GM12878 (cell line): Measurements from ENCODE around the gene NAA10. TPM values are rescaled to one million over a fixed set of nuclear protein-coding genes. Genes with fewer than 3 reads are reported as not detected.
A peak's percentile ranks its signal among the peaks of the same experiment; 100 is the strongest.

Source experiments
- CBX3 ChIP-seq: fragments of 200-600 bp; sonication (generic); IDR thresholded peaks from 2 replicates; pipeline ENCODE4 v1.6.1; 2016; ENCODE audit warnings: low read depth, borderline replicate concordance
- CREM ChIP-seq: IDR thresholded peaks from 2 replicates; pipeline ENCODE4 v1.6.1; 2014; ENCODE audit warnings: antibody characterized with exemption, low read depth
- EGR1 ChIP-seq, 2 experiments: IDR thresholded peaks; 1 replicate in 1 of 2; 2 replicates in 1 of 2; pipeline ENCODE4 v1.6.1; 2011 to 2012; ENCODE audit warnings: low read depth in 2 of 2, low read length in 2 of 2, borderline replicate concordance in 1 of 2, mild to moderate bottlenecking in 1 of 2, moderate library complexity in 1 of 2
- ETV6 ChIP-seq, 2 experiments: fragments of 450-650 bp in 1 of 2; IDR thresholded peaks in 1 of 2; conservative IDR thresholded peaks in 1 of 2; 2 replicates each; pipeline ENCODE4 v1.6.1; 2014; ENCODE audit warnings: antibody characterized with exemption in 1 of 2, borderline replicate concordance in 1 of 2, low read depth in 1 of 2, mild to moderate bottlenecking in 1 of 2, moderate library complexity in 1 of 2
- GABPA ChIP-seq: IDR thresholded peaks from 2 replicates; pipeline ENCODE4 v1.6.1; 2014; ENCODE audit warnings: antibody characterized with exemption, low read depth, mild to moderate bottlenecking, inconsistent platforms
- GATAD2B ChIP-seq: fragments of 450-650 bp; conservative IDR thresholded peaks from 2 replicates; pipeline ENCODE4 v1.6.1; 2017; ENCODE audit warnings: low read depth, mild to moderate bottlenecking, moderate library complexity
- HDAC6 ChIP-seq: fragments of 200-600 bp; sonication (generic); IDR thresholded peaks from one replicate; pipeline ENCODE4 v1.8.0; 2017; ENCODE audit warnings: antibody characterized with exemption; ENCODE audit not compliant: unreplicated experiment
- MEF2B ChIP-seq: fragments of 450-650 bp; IDR thresholded peaks from 2 replicates; pipeline ENCODE4 v1.6.1; 2018; ENCODE audit warnings: mild to moderate bottlenecking, moderate library complexity; ENCODE audit not compliant: partially characterized antibody, poor library complexity, severe bottlenecking
- NFXL1 ChIP-seq: fragments of 450-650 bp; IDR thresholded peaks from 2 replicates; pipeline ENCODE4 v1.6.1; 2017; ENCODE audit warnings: antibody characterized with exemption, mild to moderate bottlenecking, borderline replicate concordance
- NRF1 ChIP-seq: conservative IDR thresholded peaks from 2 replicates; pipeline ENCODE4 v1.6.1; 2011; ENCODE audit warnings: mild to moderate bottlenecking, low read depth, low read length, improper control_type of control experiment
- PAX5 ChIP-seq: IDR thresholded peaks from 2 replicates; pipeline ENCODE4 v1.6.1; 2011; ENCODE audit warnings: low read depth, low read length, borderline replicate concordance
- RAD51 ChIP-seq: fragments of 450-650 bp; IDR thresholded peaks from 2 replicates; pipeline ENCODE4 v1.6.1; 2016; ENCODE audit warnings: moderate library complexity, mild to moderate bottlenecking, inconsistent platforms
- RUNX3 ChIP-seq: IDR thresholded peaks from 2 replicates; pipeline ENCODE4 v1.6.1; 2012; ENCODE audit warnings: low read length, inconsistent platforms
- SIX5 ChIP-seq: IDR thresholded peaks from 2 replicates; pipeline ENCODE4 v1.6.1; 2011; ENCODE audit warnings: mild to moderate bottlenecking, low read depth, low read length, moderate library complexity; ENCODE audit not compliant: severe bottlenecking
- SMARCA5 ChIP-seq: fragments of 450-650 bp; IDR thresholded peaks from 2 replicates; pipeline ENCODE4 v1.6.1; 2017; ENCODE audit warnings: mild to moderate bottlenecking
- SRF ChIP-seq, 2 experiments: IDR thresholded peaks; 2 replicates each; pipeline ENCODE4 v1.6.1; 2011; ENCODE audit warnings: low read depth in 2 of 2, low read length in 2 of 2, mild to moderate bottlenecking in 1 of 2, moderate library complexity in 1 of 2
- SUPT20H ChIP-seq: IDR thresholded peaks from 2 replicates; pipeline ENCODE4 v1.6.1; 2011; ENCODE audit warnings: low read depth, mild to moderate bottlenecking, low read length, moderate library complexity, borderline replicate concordance; ENCODE audit not compliant: control insufficient read depth
- WRNIP1 ChIP-seq: IDR thresholded peaks from 2 replicates; pipeline ENCODE4 v1.6.1; 2011; ENCODE audit warnings: low read depth, low read length, improper control_type of control experiment, borderline replicate concordance
- ZNF384 ChIP-seq: IDR thresholded peaks from 2 replicates; pipeline ENCODE4 v1.6.1; 2012; ENCODE audit warnings: low read depth, mild to moderate bottlenecking, low read length, improper control_type of control experiment, borderline replicate concordance
- ZSCAN29 ChIP-seq: fragments of 450-650 bp; IDR thresholded peaks from 2 replicates; pipeline ENCODE4 v1.6.1; 2017; ENCODE audit warnings: mild to moderate bottlenecking, moderate library complexity
- polyA plus RNA-seq, 11 experiments: library from polyadenylated mRNA; depleted of rRNA in 4 of 11; unstranded in 6 of 11; stranded (reverse) in 5 of 11; fragments of >200 nt; fragmentation: Nextera tagmentation in 4 of 11; fragmentation: Illumina TruSeq in 1 of 11; extraction: Ambion mirVana in 4 of 11; extraction: Trizol in 1 of 11; gene quantifications; 1 replicate in 1 of 11; 2 replicates in 10 of 11; pipeline versions ENCODE4 v1.2.1 to v1.2.3, GENCODE V29; 2011 to 2016; ENCODE audit warnings: inconsistent platforms in 2 of 11, missing spikeins in 2 of 11, low read depth in 1 of 11
- total RNA-seq, 4 experiments: library from RNA; depleted of rRNA in 3 of 4; stranded (reverse); fragments of >200 nt in 3 of 4; fragmentation: Illumina TruSeq in 1 of 4; extraction: Trizol in 1 of 4; gene quantifications; 2 replicates each; pipeline versions ENCODE4 v1.2.1 to v1.2.3, GENCODE V29; 2013 to 2021
- TF ChIP-seq, protein P1 (sequence below), 3 experiments: IDR thresholded peaks in 2 of 3; conservative IDR thresholded peaks in 1 of 3; 2 replicates each; pipeline ENCODE4 v1.5.1; 2011; ENCODE audit warnings: low read depth in 3 of 3, low read length in 3 of 3, mild to moderate bottlenecking in 3 of 3, control low read depth in 2 of 3, moderate library complexity in 2 of 3, inconsistent platforms in 1 of 3, mixed read lengths in 1 of 3; ENCODE audit not compliant: control insufficient read depth in 2 of 3, insufficient read depth in 1 of 3; ENCODE audit errors: extremely low read depth in 1 of 3
- TF ChIP-seq, protein P2 (sequence below): IDR thresholded peaks from 2 replicates; pipeline ENCODE4 v1.6.1; 2012; ENCODE audit warnings: low read depth, low read length, improper control_type of control experiment
- TF ChIP-seq, protein P3 (sequence below): fragments of 450-650 bp; formaldehyde crosslinking; IDR thresholded peaks from 2 replicates; pipeline ENCODE4 v1.4.0; 2020; ENCODE audit warnings: mild to moderate bottlenecking, moderate library complexity

Gene NAA10
- total and polyA plus RNA-seq, 10 of the 15 experiments (the other 5 are each of a cell fraction or from before 2014, with no cell fraction given) = 7.9 to 212 (median 98.9) TPM

DNA sequence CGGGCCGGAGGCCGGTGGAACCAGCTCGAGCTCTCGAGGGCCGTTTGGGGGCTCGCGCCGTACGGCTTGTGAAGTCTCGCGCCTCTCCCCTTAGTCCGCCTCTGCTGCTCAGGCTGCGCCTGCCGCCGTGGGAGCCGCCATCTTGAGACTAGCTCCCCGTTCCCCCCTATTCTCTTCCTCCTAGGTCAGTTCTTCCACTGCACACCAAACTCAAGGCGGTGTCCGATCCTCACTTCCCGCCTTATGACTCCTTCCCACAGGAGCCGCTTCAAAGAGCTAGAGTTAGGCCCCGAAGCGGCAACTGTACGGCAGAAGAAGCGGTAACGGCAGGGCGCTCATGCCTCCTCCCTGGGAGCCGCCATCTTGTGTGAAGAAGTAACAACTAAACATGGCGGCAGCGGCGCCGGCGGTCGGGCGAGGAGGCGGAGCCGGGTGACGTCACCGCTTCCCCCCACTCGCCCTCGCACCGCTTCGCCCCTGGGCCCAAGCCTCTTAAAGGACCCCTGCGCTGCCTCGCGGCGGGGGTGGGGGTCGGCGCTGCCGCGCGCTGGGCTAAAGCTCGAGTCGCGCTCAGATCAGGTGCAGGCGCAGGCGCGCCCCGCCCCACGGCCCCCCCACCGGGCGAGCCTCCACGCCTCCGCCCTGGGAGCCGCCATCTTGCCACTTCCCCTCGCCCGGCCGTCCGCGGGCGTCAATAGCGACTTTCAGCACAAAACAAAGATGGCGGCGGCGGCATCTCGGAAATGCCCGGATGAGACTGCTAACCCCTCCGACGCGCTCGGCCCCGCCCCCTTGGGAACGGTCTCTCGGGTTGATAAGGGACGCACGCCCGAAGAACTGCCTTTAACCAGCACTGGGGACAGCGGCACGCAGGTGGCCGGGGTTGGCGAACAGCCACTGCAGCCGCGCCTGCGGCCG is 36.9 kb upstream of the NAA10 start, which contains the start of gene HCFC1 (continued):
- TF ChIP-seq, protein P1, sequence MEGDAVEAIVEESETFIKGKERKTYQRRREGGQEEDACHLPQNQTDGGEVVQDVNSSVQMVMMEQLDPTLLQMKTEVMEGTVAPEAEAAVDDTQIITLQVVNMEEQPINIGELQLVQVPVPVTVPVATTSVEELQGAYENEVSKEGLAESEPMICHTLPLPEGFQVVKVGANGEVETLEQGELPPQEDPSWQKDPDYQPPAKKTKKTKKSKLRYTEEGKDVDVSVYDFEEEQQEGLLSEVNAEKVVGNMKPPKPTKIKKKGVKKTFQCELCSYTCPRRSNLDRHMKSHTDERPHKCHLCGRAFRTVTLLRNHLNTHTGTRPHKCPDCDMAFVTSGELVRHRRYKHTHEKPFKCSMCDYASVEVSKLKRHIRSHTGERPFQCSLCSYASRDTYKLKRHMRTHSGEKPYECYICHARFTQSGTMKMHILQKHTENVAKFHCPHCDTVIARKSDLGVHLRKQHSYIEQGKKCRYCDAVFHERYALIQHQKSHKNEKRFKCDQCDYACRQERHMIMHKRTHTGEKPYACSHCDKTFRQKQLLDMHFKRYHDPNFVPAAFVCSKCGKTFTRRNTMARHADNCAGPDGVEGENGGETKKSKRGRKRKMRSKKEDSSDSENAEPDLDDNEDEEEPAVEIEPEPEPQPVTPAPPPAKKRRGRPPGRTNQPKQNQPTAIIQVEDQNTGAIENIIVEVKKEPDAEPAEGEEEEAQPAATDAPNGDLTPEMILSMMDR (IDR thresholded peaks at IDR 0.05 in 2 of 3, conservative IDR thresholded peaks at IDR 0.05 in 1 of 3; ENCODE audit: control insufficient read depth in 2 of 3, extremely low read depth in 1 of 3, insufficient read depth in 1 of 3, low read depth in 3 of 3, low read length in 3 of 3) = no peak
- no peak for TF ChIP-seq ZNF384
- TF ChIP-seq ETV6 (conservative IDR thresholded peaks at IDR 0.05 in 1 of 2, IDR thresholded peaks at IDR 0.05 in 1 of 2; ENCODE audit: borderline replicate concordance in 1 of 2, low read depth in 1 of 2) = no peak
- peak; percentile 28 for TF ChIP-seq SIX5
- TF ChIP-seq CBX3 = no peak
- TF ChIP-seq SMARCA5 = peak; percentile 76
- no peak for TF ChIP-seq RAD51
- peak in 1 of 2 experiments; percentile 29; a peak in 1 of 3 replicates for TF ChIP-seq EGR1 (IDR thresholded peaks at IDR 0.05; ENCODE audit: borderline replicate concordance in 1 of 2, low read depth in 2 of 2, low read length in 2 of 2)
- TF ChIP-seq SUPT20H = no peak
- peak; percentile 11 for TF ChIP-seq MEF2B
- TF ChIP-seq, protein P2, sequence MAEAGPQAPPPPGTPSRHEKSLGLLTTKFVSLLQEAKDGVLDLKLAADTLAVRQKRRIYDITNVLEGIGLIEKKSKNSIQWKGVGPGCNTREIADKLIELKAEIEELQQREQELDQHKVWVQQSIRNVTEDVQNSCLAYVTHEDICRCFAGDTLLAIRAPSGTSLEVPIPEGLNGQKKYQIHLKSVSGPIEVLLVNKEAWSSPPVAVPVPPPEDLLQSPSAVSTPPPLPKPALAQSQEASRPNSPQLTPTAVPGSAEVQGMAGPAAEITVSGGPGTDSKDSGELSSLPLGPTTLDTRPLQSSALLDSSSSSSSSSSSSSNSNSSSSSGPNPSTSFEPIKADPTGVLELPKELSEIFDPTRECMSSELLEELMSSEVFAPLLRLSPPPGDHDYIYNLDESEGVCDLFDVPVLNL = peak; percentile 46; the same call in 1 of the 2 replicates
- peak; percentile 59; the same call in 1 of the 2 replicates for TF ChIP-seq GATAD2B
- peak; percentile 74 for TF ChIP-seq CREM
- TF ChIP-seq, protein P3, sequence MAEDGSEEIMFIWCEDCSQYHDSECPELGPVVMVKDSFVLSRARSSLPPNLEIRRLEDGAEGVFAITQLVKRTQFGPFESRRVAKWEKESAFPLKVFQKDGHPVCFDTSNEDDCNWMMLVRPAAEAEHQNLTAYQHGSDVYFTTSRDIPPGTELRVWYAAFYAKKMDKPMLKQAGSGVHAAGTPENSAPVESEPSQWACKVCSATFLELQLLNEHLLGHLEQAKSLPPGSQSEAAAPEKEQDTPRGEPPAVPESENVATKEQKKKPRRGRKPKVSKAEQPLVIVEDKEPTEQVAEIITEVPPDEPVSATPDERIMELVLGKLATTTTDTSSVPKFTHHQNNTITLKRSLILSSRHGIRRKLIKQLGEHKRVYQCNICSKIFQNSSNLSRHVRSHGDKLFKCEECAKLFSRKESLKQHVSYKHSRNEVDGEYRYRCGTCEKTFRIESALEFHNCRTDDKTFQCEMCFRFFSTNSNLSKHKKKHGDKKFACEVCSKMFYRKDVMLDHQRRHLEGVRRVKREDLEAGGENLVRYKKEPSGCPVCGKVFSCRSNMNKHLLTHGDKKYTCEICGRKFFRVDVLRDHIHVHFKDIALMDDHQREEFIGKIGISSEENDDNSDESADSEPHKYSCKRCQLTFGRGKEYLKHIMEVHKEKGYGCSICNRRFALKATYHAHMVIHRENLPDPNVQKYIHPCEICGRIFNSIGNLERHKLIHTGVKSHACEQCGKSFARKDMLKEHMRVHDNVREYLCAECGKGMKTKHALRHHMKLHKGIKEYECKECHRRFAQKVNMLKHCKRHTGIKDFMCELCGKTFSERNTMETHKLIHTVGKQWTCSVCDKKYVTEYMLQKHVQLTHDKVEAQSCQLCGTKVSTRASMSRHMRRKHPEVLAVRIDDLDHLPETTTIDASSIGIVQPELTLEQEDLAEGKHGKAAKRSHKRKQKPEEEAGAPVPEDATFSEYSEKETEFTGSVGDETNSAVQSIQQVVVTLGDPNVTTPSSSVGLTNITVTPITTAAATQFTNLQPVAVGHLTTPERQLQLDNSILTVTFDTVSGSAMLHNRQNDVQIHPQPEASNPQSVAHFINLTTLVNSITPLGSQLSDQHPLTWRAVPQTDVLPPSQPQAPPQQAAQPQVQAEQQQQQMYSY = no peak
- 0 out of 2 replicates have a peak, but pooled peaks have one; percentile 1 for TF ChIP-seq NRF1
- TF ChIP-seq WRNIP1 = no peak
- TF ChIP-seq HDAC6 = no peak
- no peak for TF ChIP-seq SRF (IDR thresholded peaks at IDR 0.05; ENCODE audit: low read depth in 2 of 2, low read length in 2 of 2)
- TF ChIP-seq PAX5 = no peak; the same call in 1 of the 2 replicates
- TF ChIP-seq GABPA = no peak
- TF ChIP-seq NFXL1 = no peak
- no peak for TF ChIP-seq ZSCAN29
- peak; percentile 42 for TF ChIP-seq RUNX3
